IMR-90 (cell line): ENCODE results near the gene SYNM. TPM values are rescaled to one million over a fixed set of nuclear protein-coding genes. Genes with fewer than 3 reads are reported as not detected.

Experiments used
- ATAC-seq: fragments of 200-7000 bp; cut with Tn5 transposase; 2 replicates; pipeline ENCODE4 v1.9.1; 2020; ENCODE audit warnings: low read depth, mild to moderate bottlenecking, moderate library complexity
- BruUV-seq: library from RNA; stranded (reverse); fragments of 400-500 nt; replicated peaks from 2 replicates; lab custom pipeline; 2021; lab: Mats Ljungman, UMichigan
- CTCF ChIA-PET: fragments of 300-600 bp; formaldehyde crosslinking; extraction: SDS; loops from one replicate; lab custom pipeline; 2021; ENCODE audit warnings: antibody characterized with exemption; lab: Yijun Ruan, JAX
- POLR2A ChIA-PET: fragments of 300-600 bp; sonication (Branson Sonifier 250); formaldehyde crosslinking; loops from one replicate; lab custom pipeline; 2022; ENCODE audit warnings: antibody characterized with exemption; ENCODE audit not compliant: unreplicated experiment; lab: Charles Lee
- DNase-seq: peaks from one replicate; pipeline ENCODE4 v3.0.0; 2013
- H2AFZ ChIP-seq: replicated peaks from 2 replicates; pipeline ENCODE3; 2013; ENCODE audit warnings: low read length, mild to moderate bottlenecking; ENCODE audit not compliant: poor library complexity
- H2AK5ac ChIP-seq: 2 replicates; pipeline ENCODE4 v1.6.1; 2013; ENCODE audit warnings: low read depth, low read length, inconsistent platforms
- H2AK9ac ChIP-seq: replicated peaks from 2 replicates; pipeline ENCODE3; 2013; ENCODE audit warnings: mild to moderate bottlenecking, low read depth, low read length, moderate library complexity; ENCODE audit not compliant: poor library complexity
- H2BK120ac ChIP-seq: 2 replicates; pipeline ENCODE4 v1.6.1; 2013; ENCODE audit warnings: low read depth, low read length, inconsistent platforms
- H2BK15ac ChIP-seq: 3 replicates; pipeline ENCODE4 v1.6.1; 2013; ENCODE audit warnings: low read depth, low read length, inconsistent platforms
- H2BK20ac ChIP-seq: 2 replicates; pipeline ENCODE4 v1.6.1; 2013; ENCODE audit warnings: low read depth, mild to moderate bottlenecking, inconsistent platforms, low read length, moderate library complexity
- H2BK5ac ChIP-seq: 2 replicates; pipeline ENCODE4 v1.6.1; 2013; ENCODE audit warnings: mild to moderate bottlenecking, low read depth, low read length, inconsistent platforms; ENCODE audit not compliant: poor library complexity, severe bottlenecking
- H3K14ac ChIP-seq: replicated peaks from 2 replicates; pipeline ENCODE4 v1.6.1; 2013; ENCODE audit warnings: low read depth, low read length, inconsistent platforms
- H3K18ac ChIP-seq: 2 replicates; pipeline ENCODE4 v1.6.1; 2013; ENCODE audit warnings: low read depth, low read length, control low read depth
- H3K23ac ChIP-seq: 2 replicates; pipeline ENCODE4 v1.6.1; 2013; ENCODE audit warnings: low read depth, low read length, inconsistent platforms
- H3K27ac ChIP-seq: 2 replicates; pipeline ENCODE4 v1.5.1; 2013; ENCODE audit warnings: mild to moderate bottlenecking, control low read depth, low read length; ENCODE audit not compliant: insufficient read depth
- H3K27me3 ChIP-seq: 2 replicates; pipeline ENCODE4 v1.6.1; 2013; ENCODE audit warnings: low read length; ENCODE audit not compliant: control insufficient read depth, insufficient read depth
- H3K36me3 ChIP-seq: 2 replicates; pipeline ENCODE4 v1.6.1; 2013; ENCODE audit warnings: low read length, mixed read lengths; ENCODE audit not compliant: control insufficient read depth, insufficient read depth
- H3K4ac ChIP-seq: 2 replicates; pipeline ENCODE4 v1.6.1; 2013; ENCODE audit warnings: low read depth, low read length, inconsistent platforms
- H3K4me1 ChIP-seq: 2 replicates; pipeline ENCODE4 v1.6.1; 2013; ENCODE audit warnings: low read length, mixed read lengths; ENCODE audit not compliant: control insufficient read depth, insufficient read depth
- H3K4me2 ChIP-seq: 2 replicates; pipeline ENCODE4 v1.6.1; 2013; ENCODE audit warnings: low read depth, mild to moderate bottlenecking, control low read depth, low read length, moderate library complexity
- H3K4me3 ChIP-seq: 2 replicates; pipeline ENCODE4 v1.5.1; 2013; ENCODE audit warnings: low read depth, mild to moderate bottlenecking, control low read depth, low read length, moderate library complexity; ENCODE audit not compliant: insufficient read depth
- H3K56ac ChIP-seq: 2 replicates; pipeline ENCODE4 v1.6.1; 2013; ENCODE audit warnings: low read length, inconsistent platforms; ENCODE audit not compliant: insufficient read depth; ENCODE audit errors: extremely low read depth
- H3K79me1 ChIP-seq, 2 experiments: 2 replicates each; pipeline ENCODE4 v1.6.1; 2013; ENCODE audit warnings: low read length in 2 of 2, inconsistent platforms in 1 of 2, low read depth in 1 of 2
- H3K9ac ChIP-seq: 2 replicates; pipeline ENCODE4 v1.6.1; 2013; ENCODE audit warnings: low read depth, low read length, control low read depth
- H3K9me1 ChIP-seq: 2 replicates; pipeline ENCODE4 v1.6.1; 2013; ENCODE audit warnings: low read length, inconsistent platforms; ENCODE audit not compliant: insufficient read depth
- H3K9me3 ChIP-seq: 2 replicates; pipeline ENCODE4 v1.6.1; 2013; ENCODE audit warnings: low read length; ENCODE audit not compliant: control insufficient read depth, insufficient read depth
- H4K20me1 ChIP-seq: 2 replicates; pipeline ENCODE4 v1.6.1; 2013; ENCODE audit warnings: low read length, inconsistent platforms; ENCODE audit not compliant: insufficient read depth
- H4K5ac ChIP-seq: 2 replicates; pipeline ENCODE4 v1.6.1; 2013; ENCODE audit warnings: mild to moderate bottlenecking, low read depth, low read length, control low read depth
- H4K8ac ChIP-seq, 2 experiments: 2 replicates each; pipeline ENCODE4 v1.6.1; 2013; ENCODE audit warnings: low read depth in 2 of 2, low read length in 2 of 2, control low read depth in 1 of 2, inconsistent platforms in 1 of 2
- H4K91ac ChIP-seq: 2 replicates; pipeline ENCODE4 v1.6.1; 2013; ENCODE audit warnings: low read depth, low read length, inconsistent platforms; ENCODE audit not compliant: insufficient read depth
- MAZ ChIP-seq: IDR thresholded peaks from 2 replicates; pipeline ENCODE4 v1.6.1; 2012; ENCODE audit warnings: low read depth, mild to moderate bottlenecking, low read length, improper control_type of control experiment, moderate library complexity, borderline replicate concordance
- MXI1 ChIP-seq: IDR thresholded peaks from 2 replicates; pipeline ENCODE4 v1.6.1; 2012; ENCODE audit warnings: low read depth, mild to moderate bottlenecking, low read length, moderate library complexity, borderline replicate concordance
- NFE2L2 ChIP-seq: fragments of 150-350 bp; IDR thresholded peaks from 2 replicates; pipeline ENCODE4 v1.6.1; 2016; ENCODE audit warnings: low read depth, mild to moderate bottlenecking, low read length
- RAD21 ChIP-seq: IDR thresholded peaks from 2 replicates; pipeline ENCODE4 v1.6.1; 2012; ENCODE audit warnings: low read length, improper control_type of control experiment
- WGBS, 2 experiments: methylation state at CpG; one replicate each; pipeline versions ENCODE4 v1.1.5 to v1.1.7; 2013; ENCODE audit warnings: missing lambda C conversion rate in 2 of 2; ENCODE audit not compliant: insufficient read length in 1 of 2; ENCODE audit errors: extremely low coverage in 2 of 2; 5-methylcytosine and 5-hydroxymethylcytosine counted together
- dilution Hi-C: fragments of 300-500 bp; cut with HindIII; formaldehyde crosslinking; loops from one replicate; pipeline ENCODE4 v1.14.3; 2018; ENCODE audit warnings: low sequenced_read_pairs; ENCODE audit not compliant: unreplicated experiment
- in situ Hi-C: fragments of 300-500 bp; cut with MboI; formaldehyde crosslinking; loops from 3 replicates; pipeline ENCODE4 v1.14.3; 2019; ENCODE audit warnings: low sequenced_read_pairs, inconsistent platforms, mixed read lengths
- intact Hi-C: fragments of 100-400 bp; cut with micrococcal nuclease; formaldehyde crosslinking; loops from 2 replicates; pipeline ENCODE4 v1.10.0; 2022
- polyA plus RNA-seq, 3 experiments: library from polyadenylated mRNA; depleted of rRNA; stranded (reverse); fragments of >200 nt; gene quantifications; 2 replicates each; pipeline ENCODE4 v1.2.3, GENCODE V29; 2012; ENCODE audit warnings: low replicate concordance in 1 of 3
- total RNA-seq: library from RNA; depleted of rRNA; stranded (reverse); fragments of >200 nt; gene quantifications from 2 replicates; pipeline ENCODE4 v1.2.3, GENCODE V29; 2012

SYNM gene
- total and polyA plus RNA-seq, 2 of the 4 experiments (the other 2 are of a cell fraction): 2.1 to 3.4 TPM

DNA sequence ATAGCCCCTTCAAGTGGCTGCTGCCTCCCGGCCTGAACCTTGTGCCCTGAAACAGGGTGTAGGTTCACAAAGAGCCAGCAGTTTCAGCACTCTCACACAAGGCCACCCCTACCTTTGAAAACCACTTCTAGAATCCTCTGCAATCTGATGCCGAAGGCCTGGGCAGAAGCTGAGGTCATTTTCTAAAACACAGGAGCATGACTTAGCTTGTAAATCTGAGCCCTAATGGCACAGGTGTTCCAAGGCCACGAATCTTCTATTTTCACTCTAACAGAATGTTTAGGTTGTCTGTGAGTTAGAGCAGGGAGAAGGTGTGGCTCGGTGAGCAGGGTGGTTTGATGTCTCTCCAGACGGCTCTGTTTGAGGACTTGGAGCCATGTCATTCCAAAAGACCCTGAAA lies 62.3 kb downstream of the SYNM start:
- H3K23ac ChIP-seq: no peak overlapping the region
- H2AFZ ChIP-seq: no peak overlapping the region
- ATAC-seq (no peak), DNase-seq (no peak)
- H4K8ac ChIP-seq: no peak overlapping the region
- no peak overlapping the region for H2AK5ac ChIP-seq
- TF ChIP-seq MXI1: no peak
- TF ChIP-seq NFE2L2: no peak
- no peak for TF ChIP-seq MAZ
- TF ChIP-seq RAD21: no peak
- no peak overlapping the region for H3K56ac ChIP-seq
- no TSS peak for BruUV-seq
- H4K5ac ChIP-seq: no peak overlapping the region
- H4K91ac ChIP-seq: no peak overlapping the region
- CTCF ChIA-PET: no interaction called here
- dilution Hi-C loops: no loop called here
- no peak overlapping the region for H3K27ac ChIP-seq
- no peak overlapping the region for H2BK5ac ChIP-seq
- 100% methylated on average over 1 of the region's 5 CpGs; no CpG with 5 or more reads in 1 of the 2 experiments for WGBS, 2 experiments
- H3K4me3 ChIP-seq: no peak overlapping the region
- H3K4me2 ChIP-seq: no peak overlapping the region
- no peak overlapping the region for H3K18ac ChIP-seq
- no peak overlapping the region; the same call in 1 of the 2 replicates for H3K4ac ChIP-seq
- intact Hi-C loops: no loop called here
- no peak overlapping the region for H3K14ac ChIP-seq
- no peaks in the 10 kb centered on the region for H3K9me3 ChIP-seq
- H3K4me1 ChIP-seq: peaks cover 20% of the 10 kb centered on the region
- H2BK20ac ChIP-seq: no peak overlapping the region
- H3K36me3 ChIP-seq: peaks cover 17% of the 10 kb centered on the region
- peaks cover 8% of the 10 kb centered on the region; the same call in 1 of the 2 replicates for H4K20me1 ChIP-seq
- H2AK9ac ChIP-seq: no peak overlapping the region
- no peaks in the 10 kb centered on the region for H3K27me3 ChIP-seq
- no peak overlapping the region for H2BK15ac ChIP-seq
- in situ Hi-C loops: no loop called here
- peaks cover 3 to 16% of the 10 kb centered on the region in 2 experiments; a peak in 3 of 4 replicates for H3K79me1 ChIP-seq
- POLR2A ChIA-PET: no interaction called here
- peaks cover 29% of the 10 kb centered on the region for H3K9me1 ChIP-seq
- H2BK120ac ChIP-seq: no peak overlapping the region
- no peak overlapping the region for H3K9ac ChIP-seq
